ENCODE data around the gene CHMP1B.
"Not testable (repeated sequence)": the region's sequence is repeated elsewhere in the genome, so short reads cannot be mapped to it uniquely, and the experiment has no call there.

Gene CHMP1B

GRCh38 chr18:11840493-11840892 lies 10.7 kb upstream of the CHMP1B start:
- no peak for DNase-seq (ENCODE audit: low read depth)

- no peak for DNase-seq (ENCODE audit: low read depth)
Observed at GRCh38 chr18:11842562-11842961, 8.7 kb upstream of the CHMP1B start.

- no peak for DNase-seq (ENCODE audit: low read depth)
Observed at GRCh38 chr18:11844436-11844835, 6.8 kb upstream of the CHMP1B start.

GRCh38 chr18:11845654-11846053 lies 5.6 kb upstream of the CHMP1B start:
- no peak for DNase-seq (ENCODE audit: low read depth)

- DNase-seq (ENCODE audit: low read depth), result no peak
Observed at GRCh38 chr18:11847811-11848210, 3.4 kb upstream of the CHMP1B start.

- no peak for DNase-seq (ENCODE audit: low read depth)
Observed at GRCh38 chr18:11849279-11849678, 1.9 kb upstream of the CHMP1B start.

- no peak for DNase-seq (ENCODE audit: low read depth)
Observed at GRCh38 chr18:11849841-11850634, 1.2 kb upstream of the CHMP1B start.

GRCh38 chr18:11850821-11851145 lies 430 bp upstream of the CHMP1B start:
- no peak for DNase-seq (ENCODE audit: low read depth)

GRCh38 chr18:11851806-11852337 lies 659 bp downstream of the CHMP1B start:
- no peak for DNase-seq (ENCODE audit: low read depth)

- DNase-seq (ENCODE audit: low read depth), result not testable (repeated sequence)
Observed at GRCh38 chr18:11854554-11854953, 3.3 kb downstream of the CHMP1B start.

GRCh38 chr18:11857177-11857887 lies 6.1 kb downstream of the CHMP1B start:
- no peak for DNase-seq (ENCODE audit: low read depth)

- no peak for DNase-seq (ENCODE audit: low read depth)
Observed at GRCh38 chr18:11859282-11859830, 8.1 kb downstream of the CHMP1B start.

- DNase-seq (ENCODE audit: low read depth), result no peak
Observed at GRCh38 chr18:11859903-11860407, 8.7 kb downstream of the CHMP1B start.

- DNase-seq (ENCODE audit: low read depth), result no peak
Observed at GRCh38 chr18:11860594-11861450, 9.6 kb downstream of the CHMP1B start.

- no peak for DNase-seq (ENCODE audit: low read depth)
Observed at GRCh38 chr18:11861583-11862288, 10.5 kb downstream of the CHMP1B start.

GRCh38 chr18:11862468-11863137 lies 11.4 kb downstream of the CHMP1B start:
- DNase-seq (ENCODE audit: low read depth), result no peak

- DNase-seq (ENCODE audit: low read depth), result no peak
Observed at GRCh38 chr18:11864471-11864870, 13.3 kb downstream of the CHMP1B start.

- no peak for DNase-seq (ENCODE audit: low read depth)
Observed at GRCh38 chr18:11865071-11865470, 13.9 kb downstream of the CHMP1B start.

GRCh38 chr18:11866329-11866728 lies 15.1 kb downstream of the CHMP1B start:
- no peak for DNase-seq (ENCODE audit: low read depth)

- DNase-seq (ENCODE audit: low read depth), result no peak
Observed at GRCh38 chr18:11866764-11867163, 15.6 kb downstream of the CHMP1B start.

- no peak for DNase-seq (ENCODE audit: low read depth)
Observed at GRCh38 chr18:11868230-11868629, 17.0 kb downstream of the CHMP1B start.

Data from CMK (cell line).